ENCODE data around the gene OAT.

DNA sequence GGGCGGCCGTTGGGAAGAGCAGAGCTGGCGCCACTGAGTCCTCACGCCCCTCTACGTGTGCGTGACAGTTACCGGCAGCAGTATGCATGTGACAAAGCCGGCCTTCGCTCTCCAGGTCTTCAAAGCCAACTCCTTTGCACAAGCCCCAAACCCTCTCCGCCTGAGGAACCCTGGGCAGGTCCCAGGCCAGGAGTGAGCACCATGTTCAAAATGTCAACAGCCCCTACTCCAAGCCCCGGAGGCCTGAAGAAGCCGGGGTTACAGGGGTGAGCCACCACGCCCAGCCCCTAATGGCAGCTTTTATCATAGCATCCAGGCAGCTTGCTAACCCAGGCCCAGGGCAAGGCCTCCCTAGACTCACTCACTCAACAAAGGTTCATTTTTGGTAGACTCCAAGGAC lies 70.8 kb downstream of the OAT start:
- TF ChIP-seq, protein P1, sequence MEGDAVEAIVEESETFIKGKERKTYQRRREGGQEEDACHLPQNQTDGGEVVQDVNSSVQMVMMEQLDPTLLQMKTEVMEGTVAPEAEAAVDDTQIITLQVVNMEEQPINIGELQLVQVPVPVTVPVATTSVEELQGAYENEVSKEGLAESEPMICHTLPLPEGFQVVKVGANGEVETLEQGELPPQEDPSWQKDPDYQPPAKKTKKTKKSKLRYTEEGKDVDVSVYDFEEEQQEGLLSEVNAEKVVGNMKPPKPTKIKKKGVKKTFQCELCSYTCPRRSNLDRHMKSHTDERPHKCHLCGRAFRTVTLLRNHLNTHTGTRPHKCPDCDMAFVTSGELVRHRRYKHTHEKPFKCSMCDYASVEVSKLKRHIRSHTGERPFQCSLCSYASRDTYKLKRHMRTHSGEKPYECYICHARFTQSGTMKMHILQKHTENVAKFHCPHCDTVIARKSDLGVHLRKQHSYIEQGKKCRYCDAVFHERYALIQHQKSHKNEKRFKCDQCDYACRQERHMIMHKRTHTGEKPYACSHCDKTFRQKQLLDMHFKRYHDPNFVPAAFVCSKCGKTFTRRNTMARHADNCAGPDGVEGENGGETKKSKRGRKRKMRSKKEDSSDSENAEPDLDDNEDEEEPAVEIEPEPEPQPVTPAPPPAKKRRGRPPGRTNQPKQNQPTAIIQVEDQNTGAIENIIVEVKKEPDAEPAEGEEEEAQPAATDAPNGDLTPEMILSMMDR (IDR thresholded peaks at IDR 0.05; ENCODE audit: low read depth, low read length, missing input control) = no peak
- TF ChIP-seq, protein P2, sequence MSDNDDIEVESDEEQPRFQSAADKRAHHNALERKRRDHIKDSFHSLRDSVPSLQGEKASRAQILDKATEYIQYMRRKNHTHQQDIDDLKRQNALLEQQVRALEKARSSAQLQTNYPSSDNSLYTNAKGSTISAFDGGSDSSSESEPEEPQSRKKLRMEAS (IDR thresholded peaks at IDR 0.05) = no peak
- TF ChIP-seq JUND (IDR thresholded peaks at IDR 0.05) (no peak), EGR1 (IDR thresholded peaks at IDR 0.05; ENCODE audit: low read depth in 2 of 2) (no peak), TAF1 (conservative IDR thresholded peaks at IDR 0.05) (no peak), YY1 (IDR thresholded peaks at IDR 0.05) (no peak), SP1 (IDR thresholded peaks at IDR 0.05) (no peak), RAD21 (IDR thresholded peaks at IDR 0.05) (no peak), GABPA (IDR thresholded peaks at IDR 0.05 in 1 of 2, conservative IDR thresholded peaks at IDR 0.05 in 1 of 2) (no peak)
- TF ChIP-seq, protein P3, sequence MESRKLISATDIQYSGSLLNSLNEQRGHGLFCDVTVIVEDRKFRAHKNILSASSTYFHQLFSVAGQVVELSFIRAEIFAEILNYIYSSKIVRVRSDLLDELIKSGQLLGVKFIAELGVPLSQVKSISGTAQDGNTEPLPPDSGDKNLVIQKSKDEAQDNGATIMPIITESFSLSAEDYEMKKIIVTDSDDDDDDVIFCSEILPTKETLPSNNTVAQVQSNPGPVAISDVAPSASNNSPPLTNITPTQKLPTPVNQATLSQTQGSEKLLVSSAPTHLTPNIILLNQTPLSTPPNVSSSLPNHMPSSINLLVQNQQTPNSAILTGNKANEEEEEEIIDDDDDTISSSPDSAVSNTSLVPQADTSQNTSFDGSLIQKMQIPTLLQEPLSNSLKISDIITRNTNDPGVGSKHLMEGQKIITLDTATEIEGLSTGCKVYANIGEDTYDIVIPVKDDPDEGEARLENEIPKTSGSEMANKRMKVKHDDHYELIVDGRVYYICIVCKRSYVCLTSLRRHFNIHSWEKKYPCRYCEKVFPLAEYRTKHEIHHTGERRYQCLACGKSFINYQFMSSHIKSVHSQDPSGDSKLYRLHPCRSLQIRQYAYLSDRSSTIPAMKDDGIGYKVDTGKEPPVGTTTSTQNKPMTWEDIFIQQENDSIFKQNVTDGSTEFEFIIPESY (IDR thresholded peaks at IDR 0.05) = no peak
